Parathyroid adenoma (tissue), 2 donors: Measurements from ENCODE around the gene NLGN4Y.

ENCODE experiments used
- H2AFZ ChIP-seq: fragments of 300-600 bp; sonication (generic); one replicate; pipeline ENCODE4 v1.7.0; 2017; ENCODE audit warnings: antibody characterized with exemption, mild to moderate bottlenecking
- H3K27ac ChIP-seq: fragments of 300-600 bp; sonication (generic); one replicate; pipeline ENCODE4 v1.7.0; 2017
- H3K27me3 ChIP-seq: fragments of 300-600 bp; sonication (generic); one replicate; pipeline ENCODE4 v1.7.0; 2017; ENCODE audit warnings: low read length; ENCODE audit not compliant: control insufficient read depth, insufficient read depth
- H3K36me3 ChIP-seq: fragments of 300-600 bp; sonication (generic); one replicate; pipeline ENCODE4 v1.7.0; 2017; ENCODE audit warnings: low read length; ENCODE audit not compliant: control insufficient read depth, insufficient read depth
- H3K4me1 ChIP-seq: fragments of 300-600 bp; sonication (generic); one replicate; pipeline ENCODE4 v1.7.0; 2017; ENCODE audit warnings: control low read depth
- H3K4me2 ChIP-seq: fragments of 300-600 bp; sonication (generic); one replicate; pipeline ENCODE4 v1.7.0; 2017; ENCODE audit warnings: low read length
- H3K4me3 ChIP-seq: fragments of 300-600 bp; sonication (generic); one replicate; pipeline ENCODE4 v1.7.0; 2017; ENCODE audit warnings: low read depth, low read length
- H3K79me2 ChIP-seq: fragments of 300-600 bp; sonication (generic); one replicate; pipeline ENCODE4 v1.7.0; 2017; ENCODE audit warnings: control low read depth
- H3K9ac ChIP-seq: fragments of 300-600 bp; sonication (generic); one replicate; pipeline ENCODE4 v1.7.0; 2017; ENCODE audit warnings: mild to moderate bottlenecking
- H3K9me3 ChIP-seq: fragments of 300-600 bp; sonication (generic); one replicate; pipeline ENCODE4 v1.7.0; 2017; ENCODE audit warnings: low read length; ENCODE audit not compliant: control insufficient read depth
- TF ChIP-seq, protein P1 (sequence below): fragments of 300-600 bp; sonication (generic); IDR thresholded peaks from one replicate; pipeline ENCODE4 v1.7.0; 2017; ENCODE audit warnings: antibody characterized with exemption, mild to moderate bottlenecking
- donor health status: primary hyperparathyroidism.

The NLGN4Y gene

DNA sequence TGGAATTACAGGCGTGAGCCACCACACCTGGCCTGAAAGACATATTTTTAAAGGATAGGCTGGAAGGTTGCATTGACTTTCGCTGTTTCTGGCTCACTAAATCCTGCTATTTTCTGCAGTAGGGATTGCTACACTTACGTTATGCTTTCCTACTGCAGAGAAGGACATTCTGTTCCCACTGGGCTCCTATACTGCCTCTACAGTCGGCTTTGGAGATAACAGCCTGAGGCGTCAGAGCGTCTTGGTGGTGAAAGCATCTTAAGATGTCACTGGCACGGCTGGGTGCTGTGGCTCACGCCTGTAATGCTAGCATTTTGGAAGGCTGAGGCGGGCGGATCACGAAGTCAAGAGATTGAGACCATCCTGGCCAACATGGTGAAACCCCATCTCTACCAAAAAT lies 77.0 kb downstream of the NLGN4Y start:
- H3K4me2 ChIP-seq = no peak overlapping the region
- H3K9me3 ChIP-seq = no peaks in the 10 kb centered on the region
- H3K79me2 ChIP-seq = no peaks in the 10 kb centered on the region
- no peak overlapping the region for H3K27ac ChIP-seq
- no peak overlapping the region for H3K4me3 ChIP-seq
- no peaks in the 10 kb centered on the region for H3K4me1 ChIP-seq
- no peaks in the 10 kb centered on the region for H3K36me3 ChIP-seq
- H3K27me3 ChIP-seq = no peaks in the 10 kb centered on the region
- no peak overlapping the region for H3K9ac ChIP-seq
- H2AFZ ChIP-seq = no peak overlapping the region
- TF ChIP-seq, protein P1, sequence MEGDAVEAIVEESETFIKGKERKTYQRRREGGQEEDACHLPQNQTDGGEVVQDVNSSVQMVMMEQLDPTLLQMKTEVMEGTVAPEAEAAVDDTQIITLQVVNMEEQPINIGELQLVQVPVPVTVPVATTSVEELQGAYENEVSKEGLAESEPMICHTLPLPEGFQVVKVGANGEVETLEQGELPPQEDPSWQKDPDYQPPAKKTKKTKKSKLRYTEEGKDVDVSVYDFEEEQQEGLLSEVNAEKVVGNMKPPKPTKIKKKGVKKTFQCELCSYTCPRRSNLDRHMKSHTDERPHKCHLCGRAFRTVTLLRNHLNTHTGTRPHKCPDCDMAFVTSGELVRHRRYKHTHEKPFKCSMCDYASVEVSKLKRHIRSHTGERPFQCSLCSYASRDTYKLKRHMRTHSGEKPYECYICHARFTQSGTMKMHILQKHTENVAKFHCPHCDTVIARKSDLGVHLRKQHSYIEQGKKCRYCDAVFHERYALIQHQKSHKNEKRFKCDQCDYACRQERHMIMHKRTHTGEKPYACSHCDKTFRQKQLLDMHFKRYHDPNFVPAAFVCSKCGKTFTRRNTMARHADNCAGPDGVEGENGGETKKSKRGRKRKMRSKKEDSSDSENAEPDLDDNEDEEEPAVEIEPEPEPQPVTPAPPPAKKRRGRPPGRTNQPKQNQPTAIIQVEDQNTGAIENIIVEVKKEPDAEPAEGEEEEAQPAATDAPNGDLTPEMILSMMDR = no peak

GRCh38 chrY:14617625-14618024 lies 93.3 kb downstream of the NLGN4Y start:
- no peaks in the 10 kb centered on the region for H3K36me3 ChIP-seq
- H3K4me2 ChIP-seq = no peak overlapping the region
- H3K9ac ChIP-seq = no peak overlapping the region
- H3K27me3 ChIP-seq = no peaks in the 10 kb centered on the region
- H3K27ac ChIP-seq = no peak overlapping the region
- TF ChIP-seq, protein P1 = no peak
- H3K4me3 ChIP-seq = no peak overlapping the region
- H3K9me3 ChIP-seq = no peaks in the 10 kb centered on the region
- H3K4me1 ChIP-seq = no peaks in the 10 kb centered on the region
- H2AFZ ChIP-seq = no peak overlapping the region
- no peaks in the 10 kb centered on the region for H3K79me2 ChIP-seq

GRCh38 chrY:14618513-14618912 lies 94.2 kb downstream of the NLGN4Y start:
- Histone ChIP-seq H3K4me2 (no peak overlapping the region), H3K27ac (no peak overlapping the region), H3K9me3 (no peaks in the 10 kb centered on the region), H3K27me3 (no peaks in the 10 kb centered on the region), H3K4me3 (no peak overlapping the region), H3K4me1 (no peaks in the 10 kb centered on the region), H3K9ac (no peak overlapping the region), H3K36me3 (no peaks in the 10 kb centered on the region), H2AFZ (no peak overlapping the region), H3K79me2 (no peaks in the 10 kb centered on the region)
- TF ChIP-seq, protein P1 = no peak

GRCh38 chrY:14628208-14628607 lies 103.9 kb downstream of the NLGN4Y start:
- TF ChIP-seq, protein P1 = no peak
- H3K4me3 ChIP-seq = no peak overlapping the region
- no peaks in the 10 kb centered on the region for H3K36me3 ChIP-seq
- H2AFZ ChIP-seq = no peak overlapping the region
- H3K9me3 ChIP-seq = no peaks in the 10 kb centered on the region
- H3K4me1 ChIP-seq = no peaks in the 10 kb centered on the region
- no peak overlapping the region for H3K9ac ChIP-seq
- no peaks in the 10 kb centered on the region for H3K79me2 ChIP-seq
- H3K27me3 ChIP-seq = no peaks in the 10 kb centered on the region
- no peak overlapping the region for H3K4me2 ChIP-seq
- no peak overlapping the region for H3K27ac ChIP-seq

GRCh38 chrY:14631676-14632075 lies 107.3 kb downstream of the NLGN4Y start:
- no peak overlapping the region for H3K27ac ChIP-seq
- H2AFZ ChIP-seq = no peak overlapping the region
- H3K9me3 ChIP-seq = no peaks in the 10 kb centered on the region
- H3K4me1 ChIP-seq = no peaks in the 10 kb centered on the region
- H3K27me3 ChIP-seq = no peaks in the 10 kb centered on the region
- TF ChIP-seq, protein P1 = no peak
- no peak overlapping the region for H3K4me2 ChIP-seq
- no peak overlapping the region for H3K4me3 ChIP-seq
- no peaks in the 10 kb centered on the region for H3K36me3 ChIP-seq
- no peaks in the 10 kb centered on the region for H3K79me2 ChIP-seq
- H3K9ac ChIP-seq = no peak overlapping the region
